SK-N-SH treated with all-trans-retinoic acid at 6 μM for 48 hours (cell line): Measurements from ENCODE around the gene PRIMA1.

Experiments used
- ARNTL ChIP-seq: fragments of 450-650 bp; formaldehyde crosslinking; IDR thresholded peaks from 2 replicates; pipeline ENCODE4 v1.5.0; 2020; ENCODE audit warnings: low read depth, mild to moderate bottlenecking, moderate library complexity, borderline replicate concordance
- BACH2 ChIP-seq: fragments of 250-450 bp; sonication (Bioruptor Pico); IDR thresholded peaks from 2 replicates; pipeline ENCODE4 v1.9.0; 2021; ENCODE audit warnings: mild to moderate bottlenecking, borderline replicate concordance
- CSDC2 ChIP-seq: fragments of 250-450 bp; sonication (Bioruptor Pico); IDR thresholded peaks from 2 replicates; pipeline ENCODE4 v1.5.0; 2020; ENCODE audit warnings: mild to moderate bottlenecking, moderate library complexity
- ESRRG ChIP-seq: fragments of 250-450 bp; sonication (Bioruptor Pico); IDR thresholded peaks from 2 replicates; pipeline ENCODE4 v1.6.1; 2021; ENCODE audit warnings: mild to moderate bottlenecking
- ISL1 ChIP-seq: fragments of 250-450 bp; sonication (Bioruptor Pico); IDR thresholded peaks from 2 replicates; pipeline ENCODE4 v2.1.2; 2022; ENCODE audit warnings: mild to moderate bottlenecking, moderate library complexity
- PATZ1 ChIP-seq: fragments of 250-450 bp; sonication (Bioruptor Pico); IDR thresholded peaks from 2 replicates; pipeline ENCODE4 v1.8.0; 2020; ENCODE audit warnings: mild to moderate bottlenecking, moderate library complexity, borderline replicate concordance
- RARB ChIP-seq: fragments of 250-450 bp; sonication (Bioruptor Pico); IDR thresholded peaks from 2 replicates; pipeline ENCODE4 v1.8.0; 2021; ENCODE audit warnings: mild to moderate bottlenecking, moderate library complexity
- SNAI2 ChIP-seq: fragments of 250-450 bp; sonication (Bioruptor Pico); IDR thresholded peaks from 2 replicates; pipeline ENCODE4 v1.5.0; 2020; ENCODE audit warnings: mild to moderate bottlenecking, moderate library complexity
- TOX ChIP-seq: fragments of 250-450 bp; sonication (Bioruptor Pico); IDR thresholded peaks from 2 replicates; pipeline ENCODE4 v1.8.0; 2021; ENCODE audit warnings: mild to moderate bottlenecking, moderate library complexity, borderline replicate concordance
- TSHZ2 ChIP-seq: fragments of 250-450 bp; sonication (Bioruptor Pico); IDR thresholded peaks from 2 replicates; pipeline ENCODE4 v1.5.0; 2020; ENCODE audit warnings: mild to moderate bottlenecking, moderate library complexity
- ZFP30 ChIP-seq: fragments of 450-650 bp; formaldehyde crosslinking; IDR thresholded peaks from 2 replicates; pipeline ENCODE4 v1.5.0; 2022; ENCODE audit warnings: mild to moderate bottlenecking, moderate library complexity
- ZNF565 ChIP-seq: fragments of 450-650 bp; formaldehyde crosslinking; conservative IDR thresholded peaks from 2 replicates; pipeline ENCODE4 v1.5.0; 2020; ENCODE audit warnings: low read depth, mild to moderate bottlenecking, moderate library complexity
- ZNF70 ChIP-seq: fragments of 450-650 bp; formaldehyde crosslinking; IDR thresholded peaks from 2 replicates; pipeline ENCODE4 v1.5.0; 2020; ENCODE audit warnings: mild to moderate bottlenecking, moderate library complexity
- TF ChIP-seq, protein P1 (sequence below): fragments of 250-450 bp; sonication (Bioruptor Pico); IDR thresholded peaks from 2 replicates; pipeline ENCODE4 v1.5.1; 2020; ENCODE audit warnings: low read depth, mild to moderate bottlenecking, moderate library complexity

DNA sequence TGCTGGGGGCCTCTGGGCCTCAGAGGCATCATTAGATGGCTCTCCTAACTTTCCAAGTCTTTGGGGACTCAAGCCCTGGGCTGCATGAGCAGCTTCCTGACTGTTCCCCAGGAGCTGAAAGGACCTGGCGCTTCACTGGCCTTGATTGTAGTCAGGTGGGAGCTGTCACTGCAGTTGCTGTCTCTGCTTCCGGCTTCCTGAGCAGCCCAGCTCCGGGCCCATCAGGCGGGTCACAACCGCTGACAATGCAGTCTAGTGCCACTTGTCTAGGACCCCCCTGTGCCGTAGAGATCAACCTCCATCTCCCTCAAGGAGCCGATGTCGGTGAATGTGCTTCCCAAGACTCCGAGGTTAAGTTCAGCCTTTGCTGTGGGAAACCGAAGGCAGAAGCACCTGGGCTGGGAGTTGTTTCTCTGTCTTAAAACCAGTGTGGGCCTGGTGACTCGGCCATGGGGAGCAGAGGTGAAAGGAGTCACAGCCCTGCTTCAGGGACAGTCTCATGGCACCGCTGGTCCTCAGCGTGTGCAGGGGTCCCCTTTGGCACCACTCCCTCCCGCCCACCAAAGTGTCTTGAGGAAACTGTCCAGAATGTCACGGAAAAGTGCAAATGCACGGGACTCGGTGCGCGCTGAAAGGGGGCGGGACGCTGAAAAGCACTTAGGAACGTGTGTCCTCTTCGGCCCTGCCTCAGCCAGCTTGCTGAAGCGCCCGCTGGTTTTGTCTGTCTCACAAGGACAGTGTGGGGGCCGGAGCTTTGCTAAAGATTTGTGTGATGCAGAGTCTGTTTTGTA, 44.8 kb downstream of the PRIMA1 start:
- TF ChIP-seq SNAI2 (no peak), RARB (CRISPR knock-in tag) (no peak), ESRRG (CRISPR knock-in tag) (no peak), ZFP30 (CRISPR knock-in tag) (no peak), BACH2 (CRISPR knock-in tag) (no peak), ARNTL (no peak), ISL1 (CRISPR knock-in tag) (no peak), CSDC2 (no peak), TOX (no peak), ZNF70 (no peak), PATZ1 (no peak), TSHZ2 (CRISPR knock-in tag) (no peak), ZNF565 (CRISPR knock-in tag) (no peak)
- TF ChIP-seq, protein P1, sequence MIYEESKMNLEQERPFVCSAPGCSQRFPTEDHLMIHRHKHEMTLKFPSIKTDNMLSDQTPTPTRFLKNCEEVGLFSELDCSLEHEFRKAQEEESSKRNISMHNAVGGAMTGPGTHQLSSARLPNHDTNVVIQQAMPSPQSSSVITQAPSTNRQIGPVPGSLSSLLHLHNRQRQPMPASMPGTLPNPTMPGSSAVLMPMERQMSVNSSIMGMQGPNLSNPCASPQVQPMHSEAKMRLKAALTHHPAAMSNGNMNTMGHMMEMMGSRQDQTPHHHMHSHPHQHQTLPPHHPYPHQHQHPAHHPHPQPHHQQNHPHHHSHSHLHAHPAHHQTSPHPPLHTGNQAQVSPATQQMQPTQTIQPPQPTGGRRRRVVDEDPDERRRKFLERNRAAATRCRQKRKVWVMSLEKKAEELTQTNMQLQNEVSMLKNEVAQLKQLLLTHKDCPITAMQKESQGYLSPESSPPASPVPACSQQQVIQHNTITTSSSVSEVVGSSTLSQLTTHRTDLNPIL (CRISPR knock-in tag): no peak
